HepG2 (cell line): ENCODE data around the gene LSS. TPM values are rescaled to one million over a fixed set of nuclear protein-coding genes. Genes with fewer than 3 reads are reported as not detected.

Experiments
- BCLAF1 ChIP-seq: fragments of 450-650 bp; IDR thresholded peaks from 2 replicates; pipeline ENCODE4 v1.6.1; 2017; ENCODE audit warnings: mild to moderate bottlenecking
- CEBPZ ChIP-seq: IDR thresholded peaks from 2 replicates; pipeline ENCODE4 v1.6.1; 2012; ENCODE audit warnings: low read length, improper control_type of control experiment
- HIVEP1 ChIP-seq: sonication (generic); formaldehyde crosslinking; IDR thresholded peaks from 2 replicates; pipeline ENCODE4 v1.4.0; 2020; ENCODE audit warnings: mild to moderate bottlenecking, missing genetic modification reagents
- HNF4A ChIP-seq: sonication (generic); formaldehyde crosslinking; IDR thresholded peaks from 2 replicates; pipeline ENCODE4 v1.4.0; 2020; ENCODE audit warnings: missing genetic modification reagents
- MEF2D ChIP-seq: sonication (generic); formaldehyde crosslinking; IDR thresholded peaks from 2 replicates; pipeline ENCODE4 v1.5.1; 2020; ENCODE audit warnings: mild to moderate bottlenecking, missing genetic modification reagents
- MYC ChIP-seq: sonication (generic); formaldehyde crosslinking; IDR thresholded peaks from 2 replicates; pipeline ENCODE4 v1.9.0; 2021; ENCODE audit warnings: missing genetic modification reagents, borderline replicate concordance
- SCMH1 ChIP-seq: sonication (generic); formaldehyde crosslinking; IDR thresholded peaks from 2 replicates; pipeline ENCODE4 v1.9.0; 2021; ENCODE audit warnings: missing genetic modification reagents, mild to moderate bottlenecking, borderline replicate concordance
- SKI ChIP-seq: fragments of 450-650 bp; IDR thresholded peaks from one replicate; pipeline ENCODE4 v1.6.1; 2018; ENCODE audit warnings: mild to moderate bottlenecking; ENCODE audit not compliant: partially characterized antibody
- SP1 ChIP-seq, 2 experiments: fragments of 450-650 bp in 1 of 2; sonication (generic) in 1 of 2; formaldehyde crosslinking in 1 of 2; IDR thresholded peaks; 2 replicates each; pipeline versions ENCODE4 v1.4.0 to v1.6.1; 2016 to 2020; ENCODE audit warnings: missing genetic modification reagents in 1 of 2
- TCF7L2 ChIP-seq: IDR thresholded peaks from 2 replicates; pipeline ENCODE4 v1.6.1; 2011; ENCODE audit warnings: mild to moderate bottlenecking, low read depth, low read length, moderate library complexity
- ZFP36L1 ChIP-seq: sonication (generic); formaldehyde crosslinking; IDR thresholded peaks from 2 replicates; pipeline ENCODE4 v1.8.0; 2022; ENCODE audit warnings: mild to moderate bottlenecking, missing genetic modification reagents, moderate library complexity
- ZFY ChIP-seq: sonication (generic); formaldehyde crosslinking; IDR thresholded peaks from 2 replicates; pipeline ENCODE4 v1.4.0; 2020; ENCODE audit warnings: missing genetic modification reagents
- ZNF713 ChIP-seq: sonication (generic); formaldehyde crosslinking; IDR thresholded peaks from 2 replicates; pipeline ENCODE4 v1.4.0; 2020; ENCODE audit warnings: mild to moderate bottlenecking, missing genetic modification reagents
- ZNF891 ChIP-seq: sonication (generic); formaldehyde crosslinking; IDR thresholded peaks from 2 replicates; pipeline ENCODE4 v1.5.0; 2020; ENCODE audit warnings: mild to moderate bottlenecking, missing genetic modification reagents
- polyA plus RNA-seq, 8 experiments: library from polyadenylated mRNA; depleted of rRNA in 3 of 8; stranded (reverse) in 7 of 8; unstranded in 1 of 8; fragments of >200 nt; fragmentation: Illumina TruSeq in 4 of 8; extraction: Trizol in 4 of 8; gene quantifications; 2 replicates each; pipeline versions ENCODE4 v1.2.1 to v1.2.3, GENCODE V29; 2011 to 2016; ENCODE audit warnings: low read depth in 4 of 8, missing spikeins in 1 of 8, mixed read lengths in 1 of 8; ENCODE audit not compliant: insufficient read depth in 1 of 8
- total RNA-seq, 5 experiments: library from RNA; depleted of rRNA; stranded (reverse); fragments of >200 nt; fragmentation: Illumina TruSeq; extraction: Trizol; gene quantifications; 2 replicates each; pipeline ENCODE4 v1.2.3, GENCODE V29; 2016; ENCODE audit warnings: low read depth in 1 of 5
- TF ChIP-seq, protein P1 (sequence below): sonication (generic); formaldehyde crosslinking; IDR thresholded peaks from 2 replicates; pipeline ENCODE4 v1.5.1; 2020; ENCODE audit warnings: missing genetic modification reagents, mild to moderate bottlenecking, borderline replicate concordance
- TF ChIP-seq, protein P2 (sequence below): sonication (generic); formaldehyde crosslinking; IDR thresholded peaks from 2 replicates; pipeline ENCODE4 v1.9.0; 2021; ENCODE audit warnings: missing genetic modification reagents, borderline replicate concordance
- TF ChIP-seq, protein P3 (sequence below): sonication (generic); formaldehyde crosslinking; IDR thresholded peaks from 2 replicates; pipeline ENCODE4 v1.5.0; 2020; ENCODE audit warnings: missing genetic modification reagents

Gene LSS
- total and polyA plus RNA-seq, 2 of the 13 experiments (the other 11 are each of a cell fraction or from before 2014, with no cell fraction given): 72.6 to 113 TPM

- TF ChIP-seq, protein P1, sequence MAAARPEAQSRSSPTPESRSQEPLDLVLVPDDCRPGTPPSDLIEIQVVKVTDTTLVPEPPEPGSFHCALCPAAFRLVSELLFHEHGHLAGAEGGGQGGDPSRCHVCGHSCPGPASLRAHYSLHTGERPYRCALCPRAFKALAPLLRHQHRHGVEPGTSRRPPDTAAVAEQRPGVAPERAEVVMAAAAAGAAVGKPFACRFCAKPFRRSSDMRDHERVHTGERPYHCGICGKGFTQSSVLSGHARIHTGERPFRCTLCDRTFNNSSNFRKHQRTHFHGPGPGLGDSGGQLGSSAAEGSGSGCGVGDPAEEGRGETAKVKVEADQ (CRISPR knock-in tag): 0 out of 2 replicates have a peak, but pooled peaks have one; percentile 33
- TF ChIP-seq ZNF713 (CRISPR knock-in tag) (no peak), ZNF891 (CRISPR knock-in tag) (peak; percentile 39; the same call in 1 of the 2 replicates), ZFY (CRISPR knock-in tag) (peak; percentile 61; the same call in 1 of the 2 replicates), MYC (CRISPR knock-in tag) (peak; percentile 42; the same call in 1 of the 2 replicates), HIVEP1 (CRISPR knock-in tag) (peak; percentile 19; the same call in 1 of the 2 replicates), ZFP36L1 (CRISPR knock-in tag) (no peak), CEBPZ (no peak), MEF2D (CRISPR knock-in tag) (no peak; the same call in 1 of the 2 replicates), SCMH1 (no peak), BCLAF1 (no peak), SKI (no peak), TCF7L2 (no peak), HNF4A (CRISPR knock-in tag) (peak; percentile 64), SP1 (IDR thresholded peaks at IDR 0.05) (no peak), SP1 (CRISPR knock-in tag; IDR thresholded peaks at IDR 0.05) (no peak; the same call in 1 of the 2 replicates)
- TF ChIP-seq, protein P2, sequence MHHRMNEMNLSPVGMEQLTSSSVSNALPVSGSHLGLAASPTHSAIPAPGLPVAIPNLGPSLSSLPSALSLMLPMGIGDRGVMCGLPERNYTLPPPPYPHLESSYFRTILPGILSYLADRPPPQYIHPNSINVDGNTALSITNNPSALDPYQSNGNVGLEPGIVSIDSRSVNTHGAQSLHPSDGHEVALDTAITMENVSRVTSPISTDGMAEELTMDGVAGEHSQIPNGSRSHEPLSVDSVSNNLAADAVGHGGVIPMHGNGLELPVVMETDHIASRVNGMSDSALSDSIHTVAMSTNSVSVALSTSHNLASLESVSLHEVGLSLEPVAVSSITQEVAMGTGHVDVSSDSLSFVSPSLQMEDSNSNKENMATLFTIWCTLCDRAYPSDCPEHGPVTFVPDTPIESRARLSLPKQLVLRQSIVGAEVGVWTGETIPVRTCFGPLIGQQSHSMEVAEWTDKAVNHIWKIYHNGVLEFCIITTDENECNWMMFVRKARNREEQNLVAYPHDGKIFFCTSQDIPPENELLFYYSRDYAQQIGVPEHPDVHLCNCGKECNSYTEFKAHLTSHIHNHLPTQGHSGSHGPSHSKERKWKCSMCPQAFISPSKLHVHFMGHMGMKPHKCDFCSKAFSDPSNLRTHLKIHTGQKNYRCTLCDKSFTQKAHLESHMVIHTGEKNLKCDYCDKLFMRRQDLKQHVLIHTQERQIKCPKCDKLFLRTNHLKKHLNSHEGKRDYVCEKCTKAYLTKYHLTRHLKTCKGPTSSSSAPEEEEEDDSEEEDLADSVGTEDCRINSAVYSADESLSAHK (CRISPR knock-in tag): no peak
- TF ChIP-seq, protein P3, sequence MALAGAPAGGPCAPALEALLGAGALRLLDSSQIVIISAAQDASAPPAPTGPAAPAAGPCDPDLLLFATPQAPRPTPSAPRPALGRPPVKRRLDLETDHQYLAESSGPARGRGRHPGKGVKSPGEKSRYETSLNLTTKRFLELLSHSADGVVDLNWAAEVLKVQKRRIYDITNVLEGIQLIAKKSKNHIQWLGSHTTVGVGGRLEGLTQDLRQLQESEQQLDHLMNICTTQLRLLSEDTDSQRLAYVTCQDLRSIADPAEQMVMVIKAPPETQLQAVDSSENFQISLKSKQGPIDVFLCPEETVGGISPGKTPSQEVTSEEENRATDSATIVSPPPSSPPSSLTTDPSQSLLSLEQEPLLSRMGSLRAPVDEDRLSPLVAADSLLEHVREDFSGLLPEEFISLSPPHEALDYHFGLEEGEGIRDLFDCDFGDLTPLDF (CRISPR knock-in tag): no peak
These were observed 75.1 kb downstream of the LSS start (continued) for GRCh38 chr21:46153247-46154154.
